ENCODE results near the gene LSM14A.
"Not testable (repeated sequence)": the region's sequence is repeated elsewhere in the genome, so short reads cannot be mapped to it uniquely, and the experiment has no call there.

Gene LSM14A

DNA sequence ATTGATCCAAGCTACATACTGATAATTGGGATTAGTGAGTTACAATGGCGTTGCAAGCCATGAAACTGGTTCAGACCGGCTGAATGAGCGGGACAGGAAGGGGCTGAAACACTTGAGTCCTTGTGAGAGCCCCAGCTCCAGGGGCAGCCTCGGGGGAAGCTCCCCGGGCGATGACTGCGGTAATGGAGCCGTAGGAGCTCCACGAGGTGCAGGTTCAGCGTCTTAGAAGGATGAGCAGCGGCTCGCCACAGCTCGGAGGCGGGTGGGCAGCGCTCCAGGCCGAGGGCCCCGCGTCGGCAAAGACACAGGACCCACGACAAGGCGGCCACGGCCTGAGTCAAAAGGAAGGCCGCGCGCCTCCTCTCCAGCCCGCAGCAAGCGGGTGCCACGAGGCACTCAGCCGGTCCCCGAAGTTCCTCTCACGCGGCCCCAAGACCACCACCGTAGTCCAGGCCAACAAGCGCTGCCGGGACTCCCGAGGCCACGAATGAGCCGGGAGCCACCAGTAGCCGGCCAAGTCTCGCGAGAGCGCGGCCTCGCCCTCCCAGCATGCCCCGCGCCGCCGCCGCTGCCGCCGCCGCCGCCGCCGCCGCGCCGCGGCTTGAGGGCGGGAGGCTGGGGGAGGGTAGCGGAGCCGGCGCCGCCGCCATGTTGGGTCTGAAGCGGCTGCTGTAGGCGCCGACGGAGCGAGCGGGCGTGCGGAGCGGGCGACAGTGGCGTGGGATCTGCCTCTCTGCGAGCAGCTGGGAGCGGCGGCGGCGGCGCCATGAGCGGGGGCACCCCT is at the start of gene LSM14A:
Gene LSM14A (plus strand): TSS at position 628 of the 784 bp plus-strand sequence. CDS start 139 bp downstream, at position 767.
- DNase-seq = peak; percentile 44 to 90 (median 82)

- DNase-seq = no peak
Measured at GRCh38 chr19:34124828-34125227, 47.5 kb upstream of the LSM14A start.

DNA sequence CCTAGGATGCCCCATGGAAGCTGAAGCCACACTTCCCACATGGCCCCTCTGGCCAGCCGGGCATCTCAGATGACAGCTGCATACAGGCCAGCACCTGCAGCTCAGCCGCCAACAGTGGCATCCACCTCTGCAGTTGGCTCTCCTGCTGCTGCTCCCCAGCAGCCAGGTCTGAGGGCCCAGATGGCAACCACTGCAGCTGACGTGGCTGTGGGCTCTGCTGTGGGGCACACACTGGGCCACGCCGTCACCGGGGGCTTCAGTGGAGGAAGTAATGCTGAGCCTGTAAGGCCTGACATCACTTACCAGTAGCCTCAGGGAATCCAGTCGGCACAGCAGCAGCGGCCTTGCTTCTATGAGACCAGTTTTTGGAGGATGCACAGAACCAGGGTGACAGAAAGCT is 45.3 kb upstream of the LSM14A start:
- no peak for DNase-seq

DNA sequence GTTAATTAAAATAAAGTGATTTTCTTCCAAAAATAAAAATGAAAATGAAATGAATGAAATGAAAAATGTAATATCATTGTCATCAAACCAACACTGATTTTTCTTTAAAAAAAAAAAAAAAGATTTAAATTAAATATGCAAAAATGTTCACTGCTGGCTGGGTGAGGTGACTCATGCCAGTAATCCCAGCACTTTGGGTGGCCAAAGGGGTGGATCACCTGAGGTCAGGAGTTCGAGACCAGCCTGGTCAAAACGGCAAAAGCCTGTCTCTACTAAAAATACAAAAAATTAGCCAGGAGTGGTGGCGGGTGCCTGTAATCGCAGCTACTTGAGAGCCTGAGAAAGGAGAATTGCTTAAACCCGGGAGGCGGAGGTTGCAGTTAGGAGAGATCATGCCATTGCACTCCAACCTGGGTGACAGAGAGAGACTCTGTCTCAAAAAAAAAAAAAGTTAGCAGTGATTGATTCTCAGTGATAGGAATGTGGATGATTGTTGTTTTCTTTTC is 44.6 kb upstream of the LSM14A start:
- no peak for DNase-seq

DNA sequence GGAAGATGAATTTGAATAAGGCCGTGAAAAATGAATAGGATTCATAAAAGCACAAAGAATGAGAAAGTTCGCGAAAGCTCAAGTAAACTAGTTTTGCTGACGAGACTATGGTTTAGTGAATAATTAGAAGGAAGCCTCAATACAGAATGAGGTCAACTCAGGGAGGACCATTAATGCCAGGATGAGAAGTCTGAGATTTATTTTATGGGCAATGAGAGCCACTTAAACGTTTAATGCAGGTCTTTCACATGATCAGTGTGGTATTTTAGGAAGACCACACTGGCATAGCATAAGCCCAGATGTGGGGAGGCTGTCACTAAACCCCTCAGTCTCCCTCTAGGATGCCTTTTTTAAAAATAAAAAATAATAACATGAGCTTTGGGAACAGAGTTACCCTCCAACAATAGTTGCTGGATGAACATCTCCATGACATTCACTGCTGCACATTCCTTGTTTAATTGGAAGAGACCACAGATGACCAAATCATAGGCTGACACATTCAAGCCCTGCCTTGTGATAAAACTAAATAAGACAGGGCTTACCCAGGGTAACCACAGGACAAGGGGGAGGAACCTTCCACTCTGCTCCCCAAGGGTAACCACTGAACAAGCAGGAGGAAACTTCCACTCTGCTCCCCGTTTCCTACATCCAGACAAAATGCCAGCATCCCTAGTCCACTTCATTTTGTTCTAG is 43.6 kb upstream of the LSM14A start:
- no peak for DNase-seq

DNA sequence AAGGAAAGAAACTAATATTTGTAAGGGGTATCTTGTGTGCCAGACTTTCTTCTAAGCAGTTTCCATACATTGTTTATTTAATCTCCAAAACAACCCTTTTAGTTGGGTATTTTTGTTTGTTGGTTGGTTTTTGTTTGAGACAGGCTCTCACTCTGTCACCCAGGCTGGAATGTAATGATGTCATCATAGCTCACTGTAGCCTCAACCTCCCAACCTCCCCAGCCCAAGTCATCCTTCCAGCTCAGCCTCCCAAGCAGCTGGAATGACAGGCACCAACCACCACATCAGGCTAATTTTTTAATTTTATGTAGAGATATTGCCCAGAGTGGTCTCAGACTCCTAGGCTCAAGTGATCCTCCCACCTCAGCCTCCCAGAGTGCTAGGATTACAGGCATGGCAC is 41.2 kb upstream of the LSM14A start:
- no peak for DNase-seq

- not testable (repeated sequence) for DNase-seq
Measured at GRCh38 chr19:34132145-34132544, 40.2 kb upstream of the LSM14A start.

DNA sequence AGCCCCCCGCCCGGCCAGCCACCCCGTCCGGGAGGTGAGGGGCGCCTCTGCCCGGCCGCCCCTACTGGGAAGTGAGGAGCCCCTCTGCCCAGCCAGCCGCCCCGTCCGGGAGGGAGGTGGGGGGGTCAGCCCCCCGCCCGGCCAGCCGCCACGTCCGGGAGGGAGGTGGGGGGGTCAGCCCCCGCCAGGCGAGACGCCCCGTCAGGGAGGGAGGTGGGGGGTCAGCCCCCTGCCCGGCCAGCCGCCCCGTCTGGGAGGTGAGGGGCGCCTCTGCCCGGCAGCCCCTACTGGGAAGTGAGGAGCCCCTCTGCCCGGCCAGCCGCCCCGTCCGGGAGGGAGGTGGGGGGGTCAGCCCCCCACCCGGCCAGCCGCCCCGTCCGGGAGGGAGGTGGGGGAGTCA is 39.6 kb upstream of the LSM14A start:
- DNase-seq = not testable (repeated sequence)

DNA sequence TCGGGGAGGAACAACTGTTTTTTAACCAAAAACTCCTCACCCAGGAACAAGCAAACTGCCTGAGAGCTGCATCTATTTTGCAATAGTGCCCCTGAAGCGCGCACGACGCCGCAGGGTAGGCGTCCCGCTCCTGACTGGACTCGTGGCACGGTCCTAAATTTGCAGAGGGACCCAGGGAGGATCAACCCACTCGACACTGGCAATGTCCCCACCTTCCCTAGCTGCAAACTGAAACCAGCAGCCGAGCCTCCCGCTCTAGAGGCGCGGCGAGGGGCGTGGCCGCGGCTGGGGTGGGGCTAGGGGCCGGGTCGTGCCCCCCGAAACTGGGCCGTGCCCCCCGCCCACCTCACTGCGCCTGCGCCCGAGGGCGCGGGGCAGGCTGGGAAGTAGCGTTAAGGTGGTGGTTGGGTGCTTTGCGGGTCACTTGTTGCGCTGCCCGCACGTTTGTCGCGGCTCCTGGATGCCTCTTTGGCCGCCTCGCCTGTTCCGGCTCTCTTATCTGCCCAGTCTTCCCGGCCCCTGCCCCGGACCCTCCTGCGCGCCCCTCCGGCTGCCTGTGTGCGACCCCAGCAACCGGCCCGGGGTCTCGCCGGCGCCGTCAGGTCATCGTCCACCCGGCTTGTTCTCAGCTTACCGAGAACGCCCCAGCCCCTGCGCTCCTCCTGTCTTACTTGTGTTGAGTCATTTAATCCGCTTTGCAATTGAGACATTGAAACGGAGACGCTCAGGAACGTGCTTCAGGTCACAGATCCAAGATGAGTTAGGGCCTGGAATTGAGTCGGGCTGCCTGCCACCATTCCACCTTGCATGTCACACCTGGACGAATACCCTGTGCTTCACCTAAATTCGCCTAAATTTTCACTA is 37.9 kb upstream of the LSM14A start:
- peak in 57 of 58 donors; percentile 15 to 82 (median 67) for DNase-seq

DNA sequence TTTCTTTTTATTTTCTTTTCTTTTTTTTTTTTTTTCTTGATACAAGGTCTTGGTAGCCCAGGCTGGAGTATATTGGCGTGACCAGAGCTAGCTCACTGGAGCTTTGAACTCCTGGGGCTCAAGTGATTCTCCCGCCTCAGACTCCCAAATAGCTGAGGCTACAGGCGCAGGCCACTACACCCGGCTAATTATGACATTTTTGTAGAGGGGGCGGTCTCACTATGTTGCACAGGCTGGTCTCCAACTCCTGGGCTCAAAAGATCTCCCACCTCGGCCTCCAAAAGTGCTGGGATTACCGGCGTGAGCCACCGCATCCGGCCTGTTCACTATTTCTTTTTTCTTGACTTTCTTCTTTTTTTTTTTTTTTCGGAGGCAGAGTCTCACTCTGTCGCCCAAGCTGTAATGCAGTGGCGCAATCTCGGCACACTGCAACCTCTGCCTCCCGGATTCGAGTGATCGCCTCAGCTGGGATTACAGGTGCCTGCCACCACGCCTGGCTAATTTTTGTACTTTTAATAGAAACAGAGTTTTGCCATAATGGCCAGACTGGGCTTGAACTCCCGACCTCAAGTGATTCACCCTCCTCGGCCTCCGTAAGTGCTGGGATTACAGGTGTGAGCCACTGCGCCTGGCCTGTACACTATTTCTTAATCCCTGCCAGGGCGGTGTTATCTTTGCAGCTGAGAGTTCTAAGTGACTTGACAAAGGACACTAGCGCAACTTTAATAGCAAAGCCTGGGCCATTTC is 37.1 kb upstream of the LSM14A start:
- no peak for DNase-seq

DNA sequence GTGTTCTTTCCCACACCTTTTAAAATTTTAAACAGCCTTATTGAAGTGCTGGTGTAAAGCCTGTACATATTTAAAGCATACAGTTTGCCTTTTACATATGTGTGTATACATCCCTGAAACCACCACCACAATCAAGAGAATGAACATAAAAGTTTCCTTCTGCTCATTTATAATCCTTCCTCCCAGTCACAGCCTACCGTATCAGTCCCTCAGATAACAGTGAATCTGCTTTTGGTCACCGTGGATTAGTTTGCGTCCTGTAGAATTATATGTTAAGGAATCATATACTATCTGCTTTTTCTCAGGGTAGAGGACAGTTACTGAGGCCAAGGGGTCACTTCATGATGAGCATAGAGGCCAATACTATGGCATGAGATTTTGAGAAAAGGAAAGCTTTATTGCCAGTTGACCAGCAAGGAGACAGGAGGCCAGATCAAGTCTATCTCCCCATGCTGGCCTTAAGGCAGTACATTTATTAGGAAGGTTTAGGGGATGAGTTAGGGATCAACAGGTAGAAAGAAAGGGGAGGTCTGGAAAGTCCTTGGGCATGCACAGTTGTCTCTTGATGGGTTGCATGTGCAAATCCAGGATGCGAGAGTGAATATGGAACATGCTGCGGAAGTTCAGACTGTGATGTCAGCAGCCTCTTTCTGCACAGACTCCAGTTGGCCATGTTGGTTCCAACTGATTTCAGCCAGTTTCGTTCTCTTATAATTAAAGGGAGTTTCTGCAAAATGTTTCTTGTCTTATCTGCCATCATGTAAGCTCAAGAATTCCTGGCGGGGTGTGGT is 36.3 kb upstream of the LSM14A start:
- DNase-seq = no peak

- no peak for DNase-seq
Measured at GRCh38 chr19:34141025-34141424, 31.3 kb upstream of the LSM14A start.

DNA sequence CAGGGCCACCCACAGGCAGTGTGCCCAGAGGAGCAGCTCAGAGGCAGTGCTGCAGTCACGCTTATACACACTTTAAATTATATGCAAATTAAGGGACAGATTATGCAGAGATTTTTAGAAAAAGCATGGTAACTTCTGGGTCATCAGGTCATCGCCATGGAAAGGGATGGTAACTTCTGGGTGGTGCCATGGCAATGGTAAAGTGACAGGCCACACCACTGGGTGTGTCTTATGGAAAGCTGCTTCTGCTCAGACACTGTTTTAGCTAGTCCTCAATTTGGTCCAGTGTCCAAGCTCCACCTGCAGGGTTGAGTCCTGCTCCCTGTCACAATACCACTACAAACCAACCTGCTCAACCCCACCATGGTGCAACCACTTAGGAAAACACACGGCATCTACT is 29.9 kb upstream of the LSM14A start:
- no peak for DNase-seq

DNA sequence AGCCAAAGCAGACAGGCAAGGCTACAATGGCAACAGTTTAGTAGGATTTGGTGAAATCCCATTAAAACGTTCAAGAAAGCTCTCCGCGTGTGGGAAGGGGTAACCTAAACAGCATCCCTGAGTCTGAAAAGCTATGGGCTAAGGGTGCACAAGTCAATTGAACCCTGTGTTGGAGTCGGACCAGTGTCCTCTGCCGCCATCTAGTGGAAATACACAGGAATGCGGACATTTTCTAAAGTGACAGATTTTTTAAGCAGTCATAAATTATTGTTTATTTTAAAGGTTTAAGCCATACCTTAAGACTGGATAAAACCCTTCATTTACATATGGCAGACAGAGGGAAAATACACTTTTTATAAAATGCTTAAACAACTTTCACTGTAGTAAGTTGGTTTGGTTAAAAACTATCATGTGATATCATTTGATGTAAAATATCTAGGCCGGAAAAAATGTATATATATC is 26.5 kb upstream of the LSM14A start:
- peak in 30 of 58 donors; percentile 1 to 65 (median 6) for DNase-seq

GRCh38 chr19:34148658-34149185 is 23.6 kb upstream of the LSM14A start:
- DNase-seq = no peak

DNA sequence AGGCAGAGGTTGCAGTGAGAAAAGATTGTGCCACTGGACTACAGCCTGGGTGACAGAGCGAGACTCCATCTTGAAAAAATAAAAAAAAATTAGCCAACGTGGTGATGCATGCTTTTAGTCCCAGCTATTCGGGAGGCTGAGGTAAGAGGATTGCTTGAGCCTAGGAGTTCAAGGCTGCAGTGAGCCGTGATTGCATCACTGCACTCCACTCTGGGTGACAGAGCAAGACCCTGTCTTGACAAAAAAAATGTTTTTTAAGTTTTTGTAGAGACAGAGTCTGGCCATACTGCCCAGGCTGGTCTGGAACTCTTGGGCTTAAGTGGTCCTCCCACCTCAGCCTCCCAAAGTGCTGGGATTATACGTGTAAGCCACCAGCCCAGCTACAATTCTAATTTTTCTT is 22.4 kb upstream of the LSM14A start:
- no peak for DNase-seq

GRCh38 chr19:34150558-34150957 is 21.7 kb upstream of the LSM14A start:
- DNase-seq = no peak

DNA sequence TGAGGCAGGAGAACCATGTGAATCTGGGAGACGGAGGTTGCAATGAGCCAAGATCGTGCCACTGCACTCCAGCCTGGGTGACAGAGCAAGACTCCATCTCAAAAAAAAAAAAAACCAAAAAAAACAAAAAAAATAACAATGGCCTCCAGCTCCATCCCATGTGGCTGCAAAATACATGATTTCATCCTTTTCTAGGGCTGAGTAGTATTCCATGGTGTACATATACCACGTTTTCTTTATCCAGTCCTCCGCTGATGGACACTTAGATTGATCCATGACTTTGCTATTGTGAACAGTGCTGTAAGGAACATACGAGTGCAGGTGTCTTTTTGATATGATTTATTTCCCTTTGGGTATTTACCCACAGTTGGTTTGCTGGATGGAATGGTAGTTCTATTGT is 20.9 kb upstream of the LSM14A start:
- DNase-seq = no peak

DNA sequence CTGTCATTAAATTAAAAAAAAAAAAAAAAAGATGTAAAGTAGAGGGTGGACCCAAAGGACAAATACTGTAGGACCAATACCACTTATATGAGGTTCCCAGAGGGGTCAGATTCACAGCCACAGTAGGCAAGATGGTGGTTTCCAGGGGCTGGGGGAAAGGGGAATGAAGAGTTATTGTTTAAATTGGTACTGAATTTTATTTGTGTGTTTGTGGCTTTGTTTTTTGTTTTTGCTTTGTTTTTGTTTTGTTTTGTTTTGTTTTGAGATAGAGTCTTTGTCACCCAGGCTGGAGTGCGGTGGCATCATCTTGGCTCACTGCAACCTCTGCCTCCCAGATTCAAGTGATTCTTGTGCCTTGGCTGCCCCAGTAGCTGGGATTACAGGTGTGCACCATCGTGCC is 17.9 kb upstream of the LSM14A start:
- no peak for DNase-seq

GRCh38 chr19:34155686-34156085 is 16.6 kb upstream of the LSM14A start:
- no peak for DNase-seq
